ENCODE data around the gene GLCCI1. TPM values are rescaled to one million over a fixed set of nuclear protein-coding genes. Genes with fewer than 3 reads are reported as not detected.

Gene GLCCI1
- total RNA-seq, 1 experiment from 2014 or later, result 4.6 TPM

GRCh38 chr7:7980134-7980533, 11.5 kb downstream of the GLCCI1 start:
- no peaks in the 10 kb centered on the region for H4K20me1 ChIP-seq (ENCODE audit: insufficient read depth)
- ChIA-PET CTCF (no interaction called here), RAD21 (ENCODE audit: low non-redundant PET in 1 of 2, low total read pairs in 2 of 2, uncharacterized antibody in 2 of 2, unreplicated experiment in 2 of 2) (no interaction called here), POLR2A (interaction anchor here (1.1 kb wide), 1 partner anchor 12 kb away, joined by 3 read pairs; the partner anchor contains the start of gene GLCCI1)
- TF ChIP-seq YY1 (IDR thresholded peaks at IDR 0.05; ENCODE audit: extremely low read depth, insufficient replicate concordance, low read depth, low read length) (no peak), SIN3A (IDR thresholded peaks at IDR 0.05; ENCODE audit: low read depth) (no peak), CEBPB (IDR thresholded peaks at IDR 0.05; ENCODE audit: low read depth) (no peak), ZNF274 (IDR thresholded peaks at IDR 0.05; ENCODE audit: low read depth, low read length) (no peak), EGR1 (IDR thresholded peaks at IDR 0.05; ENCODE audit: low read depth) (no peak), ZFX (IDR thresholded peaks at IDR 0.05) (no peak)
- TF ChIP-seq, protein P1, sequence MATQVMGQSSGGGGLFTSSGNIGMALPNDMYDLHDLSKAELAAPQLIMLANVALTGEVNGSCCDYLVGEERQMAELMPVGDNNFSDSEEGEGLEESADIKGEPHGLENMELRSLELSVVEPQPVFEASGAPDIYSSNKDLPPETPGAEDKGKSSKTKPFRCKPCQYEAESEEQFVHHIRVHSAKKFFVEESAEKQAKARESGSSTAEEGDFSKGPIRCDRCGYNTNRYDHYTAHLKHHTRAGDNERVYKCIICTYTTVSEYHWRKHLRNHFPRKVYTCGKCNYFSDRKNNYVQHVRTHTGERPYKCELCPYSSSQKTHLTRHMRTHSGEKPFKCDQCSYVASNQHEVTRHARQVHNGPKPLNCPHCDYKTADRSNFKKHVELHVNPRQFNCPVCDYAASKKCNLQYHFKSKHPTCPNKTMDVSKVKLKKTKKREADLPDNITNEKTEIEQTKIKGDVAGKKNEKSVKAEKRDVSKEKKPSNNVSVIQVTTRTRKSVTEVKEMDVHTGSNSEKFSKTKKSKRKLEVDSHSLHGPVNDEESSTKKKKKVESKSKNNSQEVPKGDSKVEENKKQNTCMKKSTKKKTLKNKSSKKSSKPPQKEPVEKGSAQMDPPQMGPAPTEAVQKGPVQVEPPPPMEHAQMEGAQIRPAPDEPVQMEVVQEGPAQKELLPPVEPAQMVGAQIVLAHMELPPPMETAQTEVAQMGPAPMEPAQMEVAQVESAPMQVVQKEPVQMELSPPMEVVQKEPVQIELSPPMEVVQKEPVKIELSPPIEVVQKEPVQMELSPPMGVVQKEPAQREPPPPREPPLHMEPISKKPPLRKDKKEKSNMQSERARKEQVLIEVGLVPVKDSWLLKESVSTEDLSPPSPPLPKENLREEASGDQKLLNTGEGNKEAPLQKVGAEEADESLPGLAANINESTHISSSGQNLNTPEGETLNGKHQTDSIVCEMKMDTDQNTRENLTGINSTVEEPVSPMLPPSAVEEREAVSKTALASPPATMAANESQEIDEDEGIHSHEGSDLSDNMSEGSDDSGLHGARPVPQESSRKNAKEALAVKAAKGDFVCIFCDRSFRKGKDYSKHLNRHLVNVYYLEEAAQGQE (IDR thresholded peaks at IDR 0.05; ENCODE audit: low read depth), result no peak
- TF ChIP-seq, protein P2, sequence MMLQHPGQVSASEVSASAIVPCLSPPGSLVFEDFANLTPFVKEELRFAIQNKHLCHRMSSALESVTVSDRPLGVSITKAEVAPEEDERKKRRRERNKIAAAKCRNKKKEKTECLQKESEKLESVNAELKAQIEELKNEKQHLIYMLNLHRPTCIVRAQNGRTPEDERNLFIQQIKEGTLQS (IDR thresholded peaks at IDR 0.05), result no peak
- no TSS peak for BruUV-seq (replicated peaks)
- H3K4me3 ChIP-seq (replicated peaks in 1 of 2; ENCODE audit: low read depth in 1 of 2, low read length in 2 of 2), result no peak overlapping the region
- H3K9me3 ChIP-seq (ENCODE audit: control insufficient read depth in 1 of 2, insufficient read depth in 1 of 2, low read depth in 1 of 2, low read length in 2 of 2), result no peaks in the 10 kb centered on the region
- DNase-seq (ENCODE audit: low read depth, low spot score) (no peak), ATAC-seq (no peak)
- H3K9ac ChIP-seq (ENCODE audit: low read length), result no peak overlapping the region
- H3K9me2 ChIP-seq (ENCODE audit: insufficient read depth), result no peaks in the 10 kb centered on the region
- no peaks in the 10 kb centered on the region for H3K36me3 ChIP-seq (ENCODE audit: control insufficient read depth in 1 of 2, insufficient read depth in 2 of 2, low read length in 2 of 2)
- intact Hi-C loops (cut with micrococcal nuclease), result no loop called here
- H3K4me1 ChIP-seq (ENCODE audit: control insufficient read depth in 1 of 2, insufficient read depth in 2 of 2, low read length in 2 of 2), result no peaks in the 10 kb centered on the region
- no peak overlapping the region for H2AFZ ChIP-seq (ENCODE audit: low read depth, low read length, poor library complexity, severe bottlenecking)
- H3K27ac ChIP-seq (ENCODE audit: low read depth, low read length), result no peak overlapping the region
- H3K79me2 ChIP-seq (ENCODE audit: insufficient read depth, low read length), result no peaks in the 10 kb centered on the region
- H3K4me2 ChIP-seq (ENCODE audit: low read length), result no peak overlapping the region
- no peaks in the 10 kb centered on the region for H3K27me3 ChIP-seq (ENCODE audit: insufficient read depth, low read length)

Measured in HCT116 (cell line).